Fibroblast of skin of abdomen (primary cell): ENCODE data around the gene SNRPA. TPM values are rescaled to one million over a fixed set of nuclear protein-coding genes. Genes with fewer than 3 reads are reported as not detected.

Experiments used
- DNase-seq: peaks from one replicate; pipeline ENCODE4 v3.0.0-alpha.2; 2013
- polyA plus RNA-seq, 2 experiments: library from polyadenylated mRNA; unstranded; fragments of 120-200 nt; gene quantifications; one replicate each; pipeline ENCODE4 v1.2.1, GENCODE V29; 2013; ENCODE audit not compliant: insufficient read length in 2 of 2

Gene SNRPA
- 158 TPM for polyA plus RNA-seq (2013, experiment 1 of 2; ENCODE audit: insufficient read length)
- 155 TPM for polyA plus RNA-seq (2013, experiment 2 of 2; ENCODE audit: insufficient read length)

DNA sequence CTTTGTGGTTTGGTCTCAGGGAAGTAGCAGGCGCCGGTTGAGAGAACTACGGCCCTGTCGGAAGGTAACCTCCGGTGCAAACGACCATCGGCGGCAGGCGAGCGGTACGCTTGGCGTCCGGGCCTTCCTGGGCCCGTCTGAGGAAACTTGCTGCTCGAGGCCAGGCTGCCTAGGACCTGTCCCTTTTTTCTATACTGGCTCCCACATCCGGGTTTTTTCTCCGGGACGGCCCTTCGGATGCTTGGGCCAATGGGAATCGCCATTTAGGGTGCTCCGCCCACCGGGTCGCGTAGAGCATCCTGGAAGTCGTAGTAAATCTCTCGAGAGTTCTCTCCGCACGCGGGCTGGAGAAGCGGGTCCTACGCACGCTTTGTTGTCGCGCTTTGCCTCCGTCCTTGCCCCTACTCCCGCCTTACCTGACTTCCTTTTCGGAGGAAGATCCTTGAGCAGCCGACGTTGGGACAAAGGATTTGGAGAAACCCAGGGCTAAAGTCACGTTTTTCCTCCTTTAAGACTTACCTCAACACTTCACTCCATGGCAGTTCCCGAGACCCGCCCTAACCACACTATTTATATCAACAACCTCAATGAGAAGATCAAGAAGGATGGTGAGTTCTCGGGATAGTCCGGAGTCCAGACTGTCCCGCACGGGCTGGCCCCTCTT lies at the start of gene SNRPA:
Gene SNRPA, plus strand, starts transcription at position 330 of the 664 bp plus-strand sequence. Its CDS starts 206 bp downstream, at position 536.
- DNase-seq: peak; percentile 98

DNA sequence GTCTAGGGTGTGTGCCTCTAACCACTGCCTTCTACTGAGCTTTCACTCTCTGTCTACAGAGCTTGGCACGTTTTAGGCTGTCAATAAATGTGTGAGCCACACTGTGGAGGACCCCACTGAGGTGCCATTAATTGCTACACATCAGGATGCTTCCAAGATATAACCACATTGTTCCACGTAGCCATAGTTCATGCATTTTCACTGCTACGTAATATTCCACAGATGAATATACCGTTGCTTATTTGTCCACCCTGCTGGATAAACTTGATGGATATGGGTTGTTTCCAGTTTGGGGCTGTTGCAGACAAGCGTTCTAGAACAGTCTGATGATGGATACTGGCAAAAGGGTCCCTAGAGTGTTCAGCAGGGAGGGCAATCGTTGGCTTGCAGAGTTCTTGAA lies 49.2 kb upstream of the SNRPA start:
- DNase-seq: no peak

DNA sequence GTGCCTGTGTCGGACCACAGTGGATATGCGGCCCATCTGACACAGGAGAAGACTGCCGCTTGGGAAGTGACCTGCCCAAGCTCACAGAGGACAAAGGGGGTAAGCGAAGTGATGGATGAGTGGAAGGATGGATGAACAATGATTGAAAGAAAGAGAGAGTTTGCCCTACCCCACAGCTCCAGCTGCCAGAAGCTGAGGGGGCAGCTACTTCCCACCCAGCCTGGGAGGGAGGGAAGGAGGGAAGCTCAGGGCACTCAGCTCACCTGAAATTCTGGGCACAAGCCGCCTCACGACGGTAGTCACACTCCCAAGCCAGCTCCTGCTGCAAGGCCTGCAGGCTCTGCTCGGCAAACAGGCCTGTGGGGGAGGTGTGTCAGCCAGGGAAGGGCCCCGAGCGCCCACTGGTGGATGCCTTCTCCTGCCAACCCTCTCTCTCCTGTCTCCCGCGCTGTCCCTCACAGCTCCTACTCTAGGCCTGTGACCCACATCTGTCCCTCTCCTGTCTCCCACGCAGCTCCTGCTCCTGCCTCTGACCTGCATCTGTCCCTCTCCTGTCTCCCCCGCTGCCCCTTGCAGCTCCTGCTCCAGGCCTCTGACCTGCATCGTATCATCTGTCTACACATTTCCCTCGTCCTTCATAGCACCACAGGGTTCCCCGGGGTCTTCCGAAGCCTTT lies 48.5 kb upstream of the SNRPA start:
- peak; percentile 31 for DNase-seq

DNA sequence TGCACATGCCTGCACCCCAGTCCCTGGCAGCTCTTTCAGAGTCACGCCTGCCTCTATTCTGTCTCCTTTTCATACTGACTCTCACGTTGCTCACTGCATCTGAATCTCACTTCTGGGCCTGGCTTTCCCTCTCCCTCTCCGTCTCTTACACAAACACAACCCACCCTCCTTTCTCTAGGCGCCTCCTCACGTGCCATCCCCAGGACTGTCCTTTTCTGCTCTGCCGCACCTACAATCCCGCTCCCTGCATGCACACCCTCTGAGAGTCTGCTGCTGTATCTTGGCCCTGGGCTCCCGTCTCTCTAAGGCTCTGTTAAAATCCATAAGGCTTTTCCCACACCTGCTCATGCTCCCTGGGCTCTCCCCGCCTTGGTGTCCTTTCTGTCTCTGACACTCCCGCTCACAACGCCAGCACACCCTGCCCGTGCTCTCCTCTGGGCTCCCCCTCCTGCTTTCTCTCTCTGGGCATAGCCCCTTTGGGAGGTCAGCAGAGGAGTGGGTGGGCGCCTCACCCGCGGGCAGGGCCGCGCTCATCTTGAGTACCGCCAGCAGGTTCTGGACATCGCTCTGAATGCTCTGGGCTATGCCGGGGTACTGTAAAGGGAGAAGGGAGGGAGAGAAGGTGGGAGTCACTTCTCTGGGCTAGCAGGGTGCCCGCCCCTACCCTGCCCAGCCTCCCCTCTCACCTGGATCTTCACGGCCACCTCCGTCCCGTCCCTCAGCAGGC lies 47.8 kb upstream of the SNRPA start:
- DNase-seq: no peak

DNA sequence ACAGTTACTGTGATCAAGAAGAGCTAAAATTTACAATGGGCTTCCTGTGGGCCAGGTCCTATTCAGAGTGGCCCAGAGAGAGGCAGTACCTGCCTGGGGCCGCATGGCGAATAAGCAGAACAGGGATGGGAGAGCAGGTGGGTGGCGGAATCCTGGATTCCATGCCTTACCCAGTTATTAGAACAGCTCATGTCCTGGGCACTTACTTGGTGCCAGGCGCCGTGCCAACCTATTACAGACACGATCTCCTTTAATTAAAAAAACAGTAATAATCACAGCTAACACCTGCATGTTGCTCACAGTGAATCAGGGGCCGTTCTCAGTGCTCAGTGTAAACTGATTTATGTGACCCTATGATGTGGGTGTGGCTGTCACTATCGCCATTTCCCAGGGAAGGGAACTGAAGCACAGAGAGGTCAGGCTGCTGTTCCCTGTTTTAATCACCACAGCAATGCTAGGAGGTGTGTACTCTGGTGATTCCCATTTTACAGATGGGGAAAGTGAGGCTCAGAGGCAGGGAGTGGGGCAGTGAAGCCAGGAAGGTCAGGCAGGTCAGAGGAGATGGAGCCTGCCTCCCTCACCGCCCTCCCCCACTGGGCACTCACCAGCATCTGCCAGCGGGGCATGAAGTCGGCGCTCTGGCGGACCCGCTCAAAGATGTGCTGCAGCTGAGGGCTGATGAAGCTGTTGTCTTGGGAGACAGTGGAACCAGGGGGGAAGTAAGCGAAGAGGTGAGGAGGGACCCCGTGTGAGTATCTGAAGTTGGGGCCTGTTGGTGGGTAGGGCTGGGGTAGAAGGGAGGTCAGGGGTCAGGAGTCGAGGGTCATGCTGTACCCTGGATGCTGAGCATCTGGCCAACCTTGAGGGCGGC lies 46.3 kb upstream of the SNRPA start:
- DNase-seq: no peak

DNA sequence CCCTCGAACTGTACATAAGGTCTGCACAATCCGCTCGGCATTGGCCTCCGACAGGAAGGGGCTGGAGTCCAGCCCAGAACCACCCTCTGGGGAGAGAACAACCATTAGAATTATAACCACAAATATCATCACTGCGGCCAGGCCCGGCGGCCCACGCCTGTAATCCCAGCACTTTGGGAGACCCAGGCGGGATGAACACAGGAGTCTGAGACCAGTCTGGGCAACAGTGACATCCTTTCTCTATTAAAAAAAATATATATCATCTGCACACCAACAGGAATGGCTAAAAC lies 45.7 kb upstream of the SNRPA start:
- peak; percentile 30 for DNase-seq

DNA sequence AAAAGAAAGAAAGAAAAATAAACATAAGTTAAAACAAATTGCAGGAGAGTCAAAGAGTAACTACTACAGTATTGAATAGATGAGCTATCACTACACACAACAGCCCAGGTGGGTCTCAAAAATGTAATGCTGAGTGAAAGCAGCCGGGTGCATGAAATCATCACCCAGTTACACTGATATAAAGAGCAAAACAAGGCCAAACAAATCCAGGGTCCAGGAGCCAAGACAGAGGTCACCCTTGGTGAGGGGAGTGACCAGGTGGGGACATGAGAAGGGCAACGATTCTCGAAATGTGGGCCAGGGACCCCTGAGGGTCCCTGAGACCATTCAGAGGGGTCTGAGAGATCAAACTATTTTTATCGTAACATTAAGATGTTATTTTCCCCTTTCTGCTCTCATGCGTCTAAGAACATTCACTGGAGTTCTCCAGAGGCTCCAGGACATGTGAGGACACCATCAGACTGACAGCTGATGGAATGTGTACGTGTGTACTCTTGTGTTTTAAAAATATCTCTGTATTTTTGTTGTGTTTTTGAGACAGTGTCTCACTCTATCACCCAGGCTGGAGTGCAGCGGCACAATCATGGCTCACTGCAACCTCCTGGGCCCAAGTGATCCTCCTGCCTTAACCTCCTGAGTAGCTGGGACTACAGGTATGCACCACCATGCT lies 44.9 kb upstream of the SNRPA start:
- no peak for DNase-seq

DNA sequence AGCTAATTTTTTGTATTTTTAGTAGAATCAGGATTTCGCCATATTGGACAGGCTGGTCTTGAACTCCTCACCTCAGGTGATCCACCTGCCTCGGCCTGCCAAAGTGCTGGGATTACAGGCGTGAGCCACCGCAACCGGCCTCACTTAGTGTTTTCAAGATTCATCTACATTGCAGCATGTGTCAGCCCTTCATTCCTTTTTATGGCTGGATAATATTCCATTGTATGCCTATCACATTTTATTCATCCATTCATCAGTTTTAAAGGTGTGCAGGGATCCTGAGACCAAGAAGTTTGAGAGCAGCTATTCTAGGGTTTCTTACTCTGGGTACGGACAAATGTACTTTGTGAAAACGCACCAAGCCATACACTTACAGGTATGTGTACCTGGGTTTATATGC lies 43.4 kb upstream of the SNRPA start:
- no peak for DNase-seq

DNA sequence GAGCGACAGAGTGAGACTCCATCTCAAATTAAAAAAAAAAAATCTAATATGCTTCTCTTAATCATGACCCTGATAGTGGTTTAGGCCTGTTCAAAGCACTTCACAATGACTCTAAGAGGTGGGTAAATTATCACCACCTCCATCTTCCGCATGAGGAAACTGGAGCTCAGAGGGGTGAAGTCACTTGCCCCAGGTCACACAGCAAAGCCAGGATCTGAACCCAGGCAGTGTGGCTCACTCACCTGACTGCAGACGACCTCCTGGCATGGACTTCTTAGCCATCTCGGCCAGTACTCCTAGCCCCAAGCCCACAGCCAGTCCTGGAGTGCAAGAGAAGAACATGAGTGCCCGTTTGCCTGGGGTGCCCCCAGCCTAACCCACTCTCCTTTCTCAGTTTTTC lies 41.2 kb upstream of the SNRPA start:
- no peak for DNase-seq

DNA sequence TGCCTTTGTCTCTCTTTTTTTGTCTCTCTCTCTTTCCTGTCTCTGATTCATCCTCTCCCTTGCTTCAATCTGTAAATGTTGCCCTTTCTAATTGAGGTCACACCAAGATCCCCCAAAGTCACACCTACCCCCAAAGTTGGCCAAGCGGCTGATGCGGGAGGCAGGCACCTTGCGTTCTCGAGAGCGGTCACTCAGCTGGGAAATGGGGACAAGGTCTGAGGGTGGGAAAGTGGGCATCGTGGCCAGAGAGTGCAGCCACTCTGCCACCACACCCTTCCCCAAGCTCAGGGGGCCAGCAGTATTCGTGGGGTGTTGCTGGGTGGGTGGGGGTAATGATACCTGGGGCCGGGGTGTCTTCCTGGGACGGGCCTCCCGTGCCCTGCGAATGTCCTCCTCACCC lies 37.1 kb upstream of the SNRPA start:
- no peak for DNase-seq

DNA sequence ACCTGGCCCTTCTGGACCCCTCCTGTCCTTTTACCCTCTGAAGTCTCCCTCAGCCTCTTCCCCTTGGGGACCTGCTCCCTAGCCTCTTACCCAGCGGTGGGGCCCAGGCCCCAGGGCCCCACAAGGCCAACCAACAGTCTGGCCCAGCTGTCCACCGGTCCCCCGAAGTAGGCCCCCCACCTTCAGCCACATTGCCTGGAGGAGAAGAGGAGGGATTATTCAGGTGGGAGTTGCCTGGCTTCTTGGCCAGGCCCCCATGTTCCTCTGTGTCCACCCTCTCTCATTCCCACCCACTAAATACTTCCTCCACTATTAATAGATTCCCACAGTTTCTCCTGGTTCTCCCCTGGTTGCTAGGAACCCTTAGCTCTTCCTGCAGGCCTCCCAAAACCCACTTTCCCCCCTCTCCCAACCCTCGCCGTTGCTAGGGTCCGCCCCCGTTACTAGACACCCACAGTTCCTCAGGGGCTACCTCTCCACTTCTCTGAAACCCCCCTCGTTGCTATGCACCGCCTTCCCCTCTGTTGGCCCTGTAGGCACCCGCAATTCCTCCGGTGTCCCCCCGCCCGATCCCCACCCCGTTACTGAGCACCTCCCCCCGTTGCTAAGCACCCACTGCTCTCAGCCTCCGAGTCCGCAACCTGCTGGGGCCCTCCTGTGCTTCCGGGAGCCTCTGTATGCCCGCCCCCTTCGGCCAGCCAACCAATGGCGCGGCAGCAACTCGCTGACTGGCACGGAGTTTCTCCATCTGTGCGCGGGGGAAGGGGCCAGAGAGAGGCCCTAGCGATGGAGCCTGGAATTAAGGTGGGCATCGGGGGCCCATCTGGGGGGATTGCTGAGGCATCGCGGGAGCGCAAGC lies 36.3 kb upstream of the SNRPA start:
- DNase-seq: peak; percentile 92

DNA sequence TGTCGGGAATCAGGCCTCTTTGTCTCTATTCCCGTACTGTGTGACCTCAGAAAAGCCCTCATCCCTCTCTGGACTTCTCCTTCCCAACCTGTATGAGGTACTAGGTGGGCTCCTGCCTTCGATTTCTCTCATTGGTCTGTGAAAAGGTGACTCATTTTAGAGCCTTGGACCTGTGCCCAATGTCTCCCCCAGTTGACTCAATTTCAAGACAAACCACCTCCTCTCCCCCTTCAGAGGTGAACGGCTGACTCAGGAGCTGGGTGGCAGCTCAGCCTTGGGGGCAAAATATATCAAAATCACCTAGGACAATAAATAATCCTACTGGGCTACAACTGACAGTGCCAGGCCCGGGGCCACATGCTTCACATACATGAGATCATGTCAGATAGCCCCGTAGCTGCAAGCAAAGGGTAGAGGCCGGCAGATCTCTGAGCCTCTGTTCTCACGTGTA lies 34.9 kb upstream of the SNRPA start:
- no peak for DNase-seq

DNA sequence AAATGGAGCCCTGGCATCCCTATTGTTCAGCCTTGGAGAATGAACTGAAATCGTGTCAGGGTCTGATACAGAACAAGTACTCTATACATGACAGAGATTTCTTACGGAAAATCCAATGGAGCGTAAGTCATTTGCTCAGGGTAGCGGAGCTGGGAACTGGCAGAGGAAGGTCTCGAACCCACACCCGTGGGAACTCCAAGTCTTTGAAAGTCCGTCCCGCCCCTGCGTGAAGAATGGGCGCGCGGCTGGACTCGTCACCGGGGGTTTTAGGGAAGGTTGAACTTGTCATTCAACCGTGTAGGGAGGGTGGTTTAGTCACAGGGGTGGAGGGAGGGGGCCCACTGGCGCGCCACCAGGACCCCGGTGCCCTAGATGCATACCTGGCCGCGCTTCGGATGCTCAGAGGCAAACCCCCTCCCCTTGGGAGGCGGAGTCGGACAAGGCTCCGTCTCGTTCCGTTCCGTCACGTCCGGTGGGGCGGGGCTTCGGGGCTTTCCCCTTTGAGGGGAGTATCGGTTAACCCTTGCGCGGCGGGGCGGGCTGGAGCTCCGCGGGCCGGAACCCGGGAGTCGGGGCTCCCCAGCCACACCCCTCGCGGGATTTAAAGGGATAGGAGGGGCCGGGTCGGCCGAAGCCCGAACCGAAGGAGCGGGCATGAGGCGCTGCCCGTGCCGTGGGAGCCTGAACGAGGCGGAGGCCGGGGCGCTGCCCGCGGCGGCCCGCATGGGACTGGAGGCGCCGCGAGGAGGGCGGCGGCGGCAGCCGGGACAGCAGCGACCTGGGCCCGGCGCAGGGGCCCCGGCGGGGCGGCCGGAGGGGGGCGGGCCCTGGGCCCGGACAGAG lies 34.3 kb upstream of the SNRPA start, which contains the start of the genes COQ8B and ITPKC:
Gene COQ8B, minus strand, starts transcription at position 405 of the 843 bp plus-strand sequence. CDS start 2,254 bp downstream, outside the sequence.
Gene ITPKC, plus strand, starts transcription at position 631 of the 843 bp plus-strand sequence. Its CDS starts 24 bp downstream, at position 655.
- DNase-seq: peak; percentile 98

DNA sequence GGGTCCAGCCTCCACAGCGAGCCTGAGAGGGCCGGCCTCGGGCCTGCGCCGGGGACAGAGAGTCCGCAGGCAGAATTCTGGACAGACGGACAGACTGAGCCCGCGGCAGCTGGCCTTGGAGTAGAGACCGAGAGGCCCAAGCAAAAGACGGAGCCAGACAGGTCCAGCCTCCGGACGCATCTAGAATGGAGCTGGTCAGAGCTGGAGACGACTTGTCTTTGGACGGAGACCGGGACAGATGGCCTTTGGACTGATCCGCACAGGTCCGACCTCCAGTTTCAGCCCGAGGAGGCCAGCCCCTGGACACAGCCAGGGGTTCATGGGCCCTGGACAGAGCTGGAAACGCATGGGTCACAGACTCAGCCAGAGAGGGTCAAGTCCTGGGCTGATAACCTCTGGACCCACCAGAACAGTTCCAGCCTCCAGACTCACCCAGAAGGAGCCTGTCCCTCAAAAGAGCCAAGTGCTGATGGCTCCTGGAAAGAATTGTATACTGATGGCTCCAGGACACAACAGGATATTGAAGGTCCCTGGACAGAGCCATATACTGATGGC lies 33.6 kb upstream of the SNRPA start:
- no peak for DNase-seq

DNA sequence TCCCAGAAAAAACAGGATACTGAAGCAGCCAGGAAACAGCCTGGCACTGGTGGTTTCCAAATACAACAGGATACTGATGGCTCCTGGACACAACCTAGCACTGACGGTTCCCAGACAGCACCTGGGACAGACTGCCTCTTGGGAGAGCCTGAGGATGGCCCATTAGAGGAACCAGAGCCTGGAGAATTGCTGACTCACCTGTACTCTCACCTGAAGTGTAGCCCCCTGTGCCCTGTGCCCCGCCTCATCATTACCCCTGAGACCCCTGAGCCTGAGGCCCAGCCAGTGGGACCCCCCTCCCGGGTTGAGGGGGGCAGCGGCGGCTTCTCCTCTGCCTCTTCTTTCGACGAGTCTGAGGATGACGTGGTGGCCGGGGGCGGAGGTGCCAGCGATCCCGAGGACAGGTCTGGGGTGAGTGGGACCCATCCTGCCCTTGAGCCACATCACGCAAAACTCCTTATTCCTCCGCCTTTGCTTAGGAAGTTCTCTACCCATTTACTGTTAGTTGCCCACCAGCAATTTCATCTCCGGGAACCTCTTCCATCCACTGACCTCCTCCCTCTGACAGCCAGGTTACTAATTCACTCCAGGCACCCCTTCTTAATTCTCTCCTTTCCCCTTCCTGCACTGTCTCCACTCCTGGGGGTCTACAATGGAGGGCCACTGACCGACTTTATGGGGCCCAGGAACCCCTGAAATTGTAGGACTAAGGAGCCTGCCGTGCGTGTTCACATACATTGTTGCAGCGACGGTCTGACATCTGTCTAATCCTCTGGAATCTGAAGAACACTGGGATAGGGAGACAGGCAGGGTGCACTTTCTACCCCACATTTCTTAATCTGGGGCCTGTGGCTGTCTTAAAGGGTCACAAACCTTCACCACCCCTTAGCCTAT lies 32.9 kb upstream of the SNRPA start:
- no peak for DNase-seq

DNA sequence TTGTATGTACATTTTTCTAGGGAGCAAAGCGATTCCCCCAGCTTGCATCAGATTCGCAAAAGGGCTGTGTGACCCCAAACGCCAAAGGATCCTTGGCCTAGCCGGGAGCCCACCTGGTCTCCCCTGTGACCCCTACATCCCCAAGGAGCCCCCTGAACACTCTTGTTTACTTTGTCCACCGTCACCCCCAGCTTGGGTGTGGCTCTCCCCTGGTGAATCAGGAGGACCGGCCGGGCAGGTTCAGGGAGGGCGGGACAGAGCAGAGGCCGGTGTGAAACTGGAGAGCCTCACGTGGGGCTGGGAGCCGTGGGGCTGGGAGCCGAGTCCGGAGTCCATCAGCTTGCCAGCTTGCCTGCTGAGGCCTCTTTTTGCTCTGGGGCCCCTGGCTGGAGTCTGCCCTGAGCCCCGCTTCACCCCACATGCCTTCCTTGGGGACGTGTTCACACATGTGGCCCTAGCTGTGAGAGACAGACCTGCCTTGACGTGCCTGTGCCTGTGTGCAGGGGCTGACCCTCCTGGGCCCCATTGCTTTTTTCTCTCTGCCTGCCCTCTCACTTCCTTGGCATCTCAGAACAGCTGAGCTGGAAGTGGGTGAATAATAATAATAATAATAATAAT lies 32.1 kb upstream of the SNRPA start:
- DNase-seq: no peak

DNA sequence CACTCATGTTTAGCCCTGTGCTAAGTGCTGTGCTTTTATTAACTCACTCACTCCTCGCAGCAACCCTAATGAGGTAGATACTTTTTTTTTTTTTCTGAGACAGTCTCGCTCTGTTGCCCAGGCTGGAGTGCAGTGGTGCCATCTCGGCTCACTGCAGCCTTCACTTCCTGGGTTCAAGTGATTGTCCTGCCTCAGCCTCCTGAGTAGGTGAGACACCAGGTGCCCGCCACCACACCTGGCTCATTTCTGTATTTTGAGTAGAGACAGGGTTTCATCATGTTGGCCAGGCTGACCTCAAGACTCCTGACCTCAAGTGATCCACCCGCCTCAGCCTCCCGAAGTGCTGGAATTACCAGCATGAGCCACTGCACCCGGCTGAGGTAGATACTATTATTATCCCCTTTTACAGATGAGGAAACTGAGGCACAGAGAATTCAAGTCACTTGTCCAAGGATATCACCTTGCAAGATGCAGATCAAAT lies 31.5 kb upstream of the SNRPA start:
- DNase-seq: no peak

DNA sequence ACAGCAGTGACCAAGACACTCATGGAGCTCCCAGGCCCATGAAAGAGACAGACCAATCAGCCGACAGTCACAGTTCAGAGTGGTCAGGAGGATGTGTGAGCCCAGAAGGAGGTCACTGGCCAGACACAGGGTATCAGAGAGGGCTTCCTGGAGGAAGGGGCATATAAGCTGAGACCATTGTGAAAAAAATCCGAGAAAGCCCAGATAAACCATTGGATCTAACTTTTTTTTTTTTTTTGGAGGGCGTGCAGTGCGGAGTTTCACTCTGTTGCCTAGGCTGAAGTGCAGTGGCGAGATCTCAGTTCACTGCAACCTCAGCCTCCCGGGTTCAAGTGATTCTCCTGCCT lies 29.9 kb upstream of the SNRPA start:
- no peak for DNase-seq
